AG10803 (cell line): ENCODE data around the gene GPR78.

Source experiments
- DNase-seq: peaks from one replicate; pipeline ENCODE4 v3.0.0; 2010; ENCODE audit warnings: low read depth
- H3K4me3 ChIP-seq: 2 replicates; pipeline ENCODE4 v1.5.1; 2011; ENCODE audit warnings: mild to moderate bottlenecking, low read length, control low read depth
- CTCF ChIP-seq: conservative IDR thresholded peaks from 2 replicates; pipeline ENCODE4 v1.5.1; 2011; ENCODE audit warnings: mild to moderate bottlenecking, low read length, control low read depth, inconsistent platforms

Gene GPR78

DNA sequence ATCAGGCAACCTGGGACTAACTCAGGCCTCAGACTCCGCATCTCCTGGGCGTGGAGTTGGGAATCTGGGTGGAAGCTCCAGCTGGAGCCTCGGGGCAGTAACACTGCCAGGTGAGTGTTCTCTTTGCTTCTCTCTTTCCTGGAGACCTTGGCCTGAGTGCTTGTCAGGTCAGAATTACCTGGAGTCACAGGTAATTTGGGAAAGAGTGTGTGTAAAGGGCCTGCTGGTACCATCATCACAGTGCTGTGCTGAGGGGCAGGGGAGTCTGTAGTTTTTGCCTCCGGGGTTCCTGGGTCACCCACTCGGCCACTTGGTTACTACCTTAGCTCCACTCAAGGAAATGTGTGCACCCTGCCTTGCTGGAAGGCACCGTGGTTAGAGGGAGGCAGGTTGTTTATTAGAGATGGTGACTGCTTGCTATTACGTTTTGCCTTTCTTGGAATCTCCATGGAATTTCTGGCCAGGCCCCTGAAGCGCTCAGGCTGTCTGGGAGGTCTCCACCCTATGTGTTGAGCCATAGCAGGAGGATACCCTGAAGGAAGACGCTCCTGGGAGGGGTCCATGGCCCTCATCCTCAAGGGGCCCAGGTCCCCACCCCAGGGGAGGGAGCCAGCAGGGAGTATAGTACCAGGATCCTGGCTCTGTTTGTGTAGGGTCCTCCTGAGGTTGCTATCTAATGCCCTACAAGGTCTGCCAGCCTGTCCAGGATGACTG is 2.9 kb downstream of the GPR78 start:
- H3K4me3 ChIP-seq, result no peak overlapping the region
- TF ChIP-seq CTCF, result no peak
- no peak for DNase-seq

DNA sequence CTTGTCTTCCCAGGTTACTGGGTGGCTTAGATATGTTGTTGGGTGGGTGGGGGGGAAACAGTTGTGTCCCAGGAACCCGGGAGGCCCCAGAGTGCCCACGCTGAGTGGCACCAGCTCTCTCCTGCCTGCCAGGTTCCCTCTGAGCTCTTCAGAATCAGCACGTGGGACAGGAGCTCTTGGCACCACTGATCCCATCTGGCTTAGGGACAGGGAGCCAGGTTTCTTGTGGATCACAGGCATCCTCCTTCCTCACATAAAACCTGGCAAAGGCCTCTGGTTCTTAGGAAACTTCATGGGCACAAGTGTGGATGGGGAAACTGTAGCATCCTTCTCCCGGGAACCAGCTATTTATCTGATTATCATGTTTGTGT is 3.4 kb downstream of the GPR78 start:
- no peak for TF ChIP-seq CTCF
- no peak overlapping the region for H3K4me3 ChIP-seq
- DNase-seq, result no peak

DNA sequence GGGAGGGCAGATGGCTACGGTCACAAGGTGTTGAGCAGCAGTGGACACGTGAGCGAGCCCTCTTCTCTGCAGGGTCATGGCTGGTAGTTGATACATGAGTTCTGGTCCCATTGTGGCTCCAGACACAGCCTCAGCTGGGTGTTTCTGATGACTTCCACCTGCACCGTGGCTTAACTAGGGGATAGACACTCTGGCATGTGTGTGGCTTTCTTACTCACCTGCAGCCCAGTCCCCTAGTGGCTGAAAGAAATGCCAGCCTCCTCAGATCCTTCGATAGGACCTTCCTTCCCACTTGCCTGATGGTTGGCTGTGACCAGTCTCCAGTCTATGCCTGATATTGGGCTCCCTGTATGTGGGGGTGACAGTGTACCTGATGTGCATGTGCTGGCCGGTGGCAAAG is 5.0 kb downstream of the GPR78 start:
- TF ChIP-seq CTCF, result no peak
- no peak overlapping the region for H3K4me3 ChIP-seq
- no peak for DNase-seq

GRCh38 chr4:8585721-8586212 is 5.6 kb downstream of the GPR78 start:
- H3K4me3 ChIP-seq, result no peak overlapping the region
- TF ChIP-seq CTCF, result no peak
- DNase-seq, result no peak

DNA sequence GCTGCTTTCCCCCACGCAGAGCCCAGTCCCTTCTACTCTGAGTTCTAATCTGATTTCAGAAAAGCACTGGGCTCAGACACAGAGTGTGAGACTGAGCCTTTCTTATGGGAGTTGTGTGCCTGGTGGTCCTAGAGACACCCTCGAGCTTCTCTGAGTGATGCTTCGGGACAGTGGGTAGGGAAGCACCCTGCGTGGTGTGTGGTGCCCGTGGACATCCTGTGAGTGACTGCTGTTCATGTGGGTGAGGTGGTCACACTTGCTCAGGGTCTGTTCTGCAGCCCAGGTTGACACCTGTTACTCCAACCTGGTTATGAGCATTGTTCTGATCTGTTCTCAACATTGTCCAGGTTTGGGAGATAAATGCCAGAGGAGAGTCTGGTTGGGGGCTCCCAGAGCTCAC is 6.1 kb downstream of the GPR78 start:
- no peak for DNase-seq
- TF ChIP-seq CTCF, result no peak

GRCh38 chr4:8586671-8587468 is 6.7 kb downstream of the GPR78 start:
- no peak for DNase-seq
- H3K4me3 ChIP-seq, result no peak overlapping the region
- TF ChIP-seq CTCF, result no peak

More for the DNA sequence above, 6.1 kb downstream of the GPR78 start:
- H3K4me3 ChIP-seq, result no peak overlapping the region
